Measurements from ENCODE around the gene SLC22A6.
"Not testable (repeated sequence)": the region's sequence is repeated elsewhere in the genome, so short reads cannot be mapped to it uniquely, and the experiment has no call there.

The SLC22A6 gene

DNA sequence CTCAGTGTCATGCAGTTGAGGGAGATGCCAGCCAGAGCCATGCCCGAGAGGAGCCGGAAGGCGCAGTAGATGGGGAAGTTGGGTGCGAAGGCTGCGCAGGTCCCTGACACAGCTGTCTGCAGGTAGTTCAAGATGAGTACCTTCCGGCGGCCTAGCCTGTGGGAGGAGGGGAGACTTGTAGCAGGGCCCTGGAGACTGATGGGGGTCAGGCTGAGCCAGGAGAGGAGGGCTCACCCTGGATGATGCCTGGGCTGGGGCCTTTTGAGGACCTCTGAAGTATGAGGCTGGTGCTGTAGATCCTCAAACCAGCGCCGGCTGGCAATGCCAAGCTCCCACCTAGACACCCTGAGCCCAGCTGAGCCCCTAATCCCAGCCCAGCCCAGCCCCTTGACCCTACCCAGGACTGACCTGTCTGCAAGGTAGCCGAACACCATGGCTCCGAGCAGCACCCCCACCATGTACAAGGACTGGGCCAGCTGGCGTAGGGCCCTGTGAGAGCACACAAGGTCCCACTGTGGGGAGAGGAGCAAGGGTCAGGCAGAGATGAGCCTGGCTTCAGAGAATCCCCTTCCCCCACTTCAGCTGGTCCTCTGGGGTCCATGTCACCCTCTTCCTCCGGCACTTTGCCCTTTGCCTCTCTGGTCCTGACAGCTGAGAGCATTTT, 1.1 kb downstream of the SLC22A6 start:
- no peak for DNase-seq

DNA sequence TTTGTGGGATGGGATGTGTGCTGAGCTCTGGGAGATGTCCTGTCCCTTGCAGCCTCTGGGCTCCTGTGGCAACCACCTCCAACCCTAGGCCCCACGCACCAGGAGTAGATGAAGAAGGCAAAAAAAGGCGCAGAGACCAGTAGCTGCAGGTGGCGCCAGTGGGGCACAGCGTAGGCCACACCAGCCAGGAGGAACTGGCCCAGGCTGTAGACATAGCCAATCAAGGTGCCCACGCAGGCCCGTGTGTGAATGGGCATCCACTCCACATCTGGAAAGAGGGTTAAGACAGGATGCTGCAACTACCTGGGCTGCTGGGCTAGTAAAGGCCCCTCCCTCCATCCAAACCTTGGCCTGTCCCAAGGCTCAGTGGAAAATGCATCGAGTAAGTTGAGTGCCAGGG, 3.0 kb downstream of the SLC22A6 start:
- DNase-seq: no peak

DNA sequence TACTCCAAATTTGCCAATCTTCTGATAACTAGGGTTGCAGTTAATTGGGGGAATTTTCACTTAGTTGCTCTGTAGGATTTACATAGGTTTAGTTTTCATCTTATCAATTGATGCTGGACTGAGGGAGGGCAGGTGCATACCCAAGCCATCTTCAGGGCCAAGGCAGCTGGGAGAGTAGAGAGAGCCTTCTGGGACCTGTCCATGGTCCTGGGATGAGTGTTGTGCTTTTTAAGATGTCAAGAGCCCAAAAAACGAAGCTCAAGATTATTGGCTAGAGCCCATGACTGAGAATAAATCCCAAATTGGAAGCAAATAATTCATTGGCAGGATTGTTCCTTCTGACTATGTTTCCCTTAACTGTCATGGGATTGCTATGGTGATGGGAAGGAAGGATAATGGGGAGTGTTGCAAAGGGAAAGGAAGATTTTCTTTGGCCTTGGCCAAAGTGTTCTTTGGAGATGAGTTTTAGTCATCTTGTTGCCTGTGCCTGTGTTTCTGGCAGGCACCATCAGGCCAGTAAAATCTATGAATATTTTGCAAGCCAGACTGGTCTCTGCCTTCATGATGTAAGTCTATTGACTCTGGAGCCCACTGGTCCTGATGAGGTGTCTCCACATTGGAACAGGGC, 4.5 kb downstream of the SLC22A6 start:
- DNase-seq: no peak

DNA sequence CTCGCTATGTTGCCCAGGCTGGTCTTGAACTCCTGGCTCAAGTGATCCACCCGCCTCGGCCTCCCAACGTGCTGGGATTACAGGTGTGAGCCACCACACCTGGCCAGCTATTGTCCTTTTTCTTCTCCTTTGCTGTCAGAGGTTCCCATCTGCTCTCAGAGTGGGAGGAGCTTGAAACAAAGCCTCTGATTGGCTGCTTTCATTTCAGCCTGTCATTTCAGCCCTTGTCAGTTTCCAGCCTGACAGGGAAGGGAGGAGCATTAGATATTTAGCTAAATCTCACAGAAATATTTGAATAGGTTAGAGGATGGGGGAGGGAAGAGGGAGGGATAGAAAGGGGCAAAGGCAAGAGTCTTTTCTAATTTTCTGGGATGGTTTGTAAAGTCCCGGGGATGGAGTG, 8.7 kb downstream of the SLC22A6 start:
- no peak for DNase-seq

DNA sequence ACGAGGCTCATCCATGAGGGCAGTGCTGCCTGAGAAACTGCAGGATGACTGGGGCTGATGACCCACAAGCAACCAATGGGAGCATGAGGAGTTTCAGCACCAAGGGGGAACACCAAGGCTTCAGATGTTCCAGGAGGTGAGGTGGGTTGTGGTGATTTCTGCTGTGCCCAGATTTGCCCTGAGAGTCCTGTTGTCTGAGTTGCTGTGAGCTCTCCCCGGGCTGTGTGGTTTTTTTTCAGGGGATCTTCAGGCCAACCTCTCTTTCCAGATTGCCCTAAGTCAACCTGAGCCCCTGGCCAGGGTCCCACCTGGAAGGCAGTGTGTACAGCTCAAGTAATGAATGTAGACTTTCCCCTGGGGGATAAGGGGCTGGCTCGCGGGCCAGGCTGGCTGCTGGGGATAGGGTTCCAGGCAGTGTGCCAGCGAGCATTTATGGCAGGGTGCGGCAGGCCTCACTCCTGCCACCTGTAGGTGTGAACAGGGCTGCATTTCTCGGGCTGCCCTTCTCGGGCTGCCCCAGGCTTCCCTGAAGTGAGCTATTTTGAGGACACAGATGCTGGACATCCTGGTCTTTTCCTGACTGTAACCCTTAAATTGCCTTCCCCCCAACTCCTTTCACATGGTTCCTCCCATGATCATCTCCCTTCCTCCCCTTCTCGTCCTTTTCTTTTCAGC, 9.8 kb downstream of the SLC22A6 start:
- peak; percentile 6 to 30 for DNase-seq

DNA sequence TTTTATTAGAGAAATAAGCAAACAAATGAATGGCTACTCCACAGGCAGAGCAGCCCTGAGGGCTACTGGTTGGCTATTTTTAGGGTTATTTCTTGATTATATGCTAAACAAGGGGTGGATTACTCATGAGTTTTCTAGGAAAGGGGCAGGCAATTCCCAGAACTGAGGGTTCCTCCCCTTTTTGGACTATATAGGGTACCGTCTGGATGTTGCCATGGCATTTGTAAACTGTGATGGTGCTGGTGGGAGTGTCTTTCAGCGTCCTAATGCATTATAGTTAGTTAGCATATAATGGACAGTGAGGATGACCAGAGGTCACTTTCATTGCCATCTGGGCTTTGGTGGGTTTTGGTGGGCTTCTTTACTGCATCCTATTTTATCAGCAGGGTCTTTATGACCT, 19.2 kb downstream of the SLC22A6 start:
- DNase-seq: no peak

DNA sequence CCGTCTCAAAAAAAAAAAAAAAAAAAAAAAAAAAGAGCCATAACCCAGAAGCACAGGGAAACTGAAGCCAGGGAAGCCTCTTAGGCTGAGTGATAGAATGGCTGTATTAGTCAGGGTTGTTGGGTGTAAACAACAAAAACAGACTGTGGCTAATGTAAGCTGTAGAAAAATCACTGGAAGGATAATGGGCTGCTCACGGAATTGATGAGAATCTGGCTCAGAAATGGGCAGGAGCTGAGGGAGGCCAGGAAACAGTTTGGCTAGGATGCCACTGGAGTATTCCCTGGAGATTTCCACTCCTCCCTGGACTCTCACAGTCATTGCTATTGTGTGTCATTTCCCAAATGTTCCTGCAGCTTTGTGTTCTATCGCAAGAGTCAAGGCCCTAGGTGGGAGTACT, 22.4 kb downstream of the SLC22A6 start:
- DNase-seq: no peak

DNA sequence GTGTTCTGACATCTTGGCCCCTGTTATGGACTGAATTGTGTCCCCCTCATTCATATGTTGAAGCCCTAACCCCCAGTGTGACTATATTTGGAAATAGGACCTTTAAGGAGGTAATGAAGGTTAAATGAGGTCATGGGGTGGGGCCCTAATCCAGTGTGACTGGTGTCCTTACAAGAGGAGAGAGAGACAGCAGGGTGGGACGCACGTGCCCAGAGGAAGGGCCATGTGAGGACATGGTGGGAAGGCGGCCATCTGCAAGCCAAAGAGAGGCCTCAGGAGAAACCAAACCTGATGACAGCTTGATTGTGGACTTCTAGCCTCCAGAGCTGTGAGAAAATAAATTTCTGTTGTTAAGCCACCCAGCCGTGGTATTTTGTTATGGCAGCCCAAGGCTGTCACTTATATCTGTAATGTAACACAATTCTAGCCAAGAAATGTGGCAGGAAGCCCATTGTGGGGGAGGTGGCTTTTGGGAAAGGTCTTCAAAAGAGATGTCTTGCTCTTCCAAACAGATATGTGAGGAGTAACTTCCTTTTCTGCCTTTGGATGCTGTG, 23.7 kb downstream of the SLC22A6 start:
- DNase-seq: no peak

DNA sequence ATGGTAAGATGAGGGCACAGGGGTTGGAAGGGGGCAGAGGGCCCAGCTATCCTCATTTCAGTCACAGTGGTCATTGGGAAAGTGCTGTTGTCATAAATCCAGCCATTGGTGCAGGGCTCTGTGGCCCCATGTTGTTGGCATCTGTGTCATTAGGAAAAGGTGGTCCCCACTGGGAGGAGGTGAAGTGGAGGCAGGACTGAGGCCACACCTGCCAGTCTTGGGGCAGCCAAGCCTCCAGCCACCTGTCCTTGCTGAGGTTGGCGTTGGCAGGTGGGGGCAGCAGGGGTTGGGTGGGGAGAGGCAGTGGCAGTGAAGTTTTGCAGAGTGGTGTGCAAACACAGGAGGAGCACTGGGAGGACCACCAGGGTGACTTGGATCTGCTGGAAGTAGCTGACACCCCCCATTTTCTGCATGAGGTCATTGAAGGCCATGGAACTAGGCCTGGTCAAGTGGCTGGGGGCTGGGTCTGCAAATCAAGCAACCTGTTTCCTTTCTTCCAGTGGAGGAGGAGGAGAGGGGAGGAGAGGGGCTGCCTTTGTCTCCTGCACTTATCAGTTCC, 25.3 kb downstream of the SLC22A6 start:
- no peak for DNase-seq

DNA sequence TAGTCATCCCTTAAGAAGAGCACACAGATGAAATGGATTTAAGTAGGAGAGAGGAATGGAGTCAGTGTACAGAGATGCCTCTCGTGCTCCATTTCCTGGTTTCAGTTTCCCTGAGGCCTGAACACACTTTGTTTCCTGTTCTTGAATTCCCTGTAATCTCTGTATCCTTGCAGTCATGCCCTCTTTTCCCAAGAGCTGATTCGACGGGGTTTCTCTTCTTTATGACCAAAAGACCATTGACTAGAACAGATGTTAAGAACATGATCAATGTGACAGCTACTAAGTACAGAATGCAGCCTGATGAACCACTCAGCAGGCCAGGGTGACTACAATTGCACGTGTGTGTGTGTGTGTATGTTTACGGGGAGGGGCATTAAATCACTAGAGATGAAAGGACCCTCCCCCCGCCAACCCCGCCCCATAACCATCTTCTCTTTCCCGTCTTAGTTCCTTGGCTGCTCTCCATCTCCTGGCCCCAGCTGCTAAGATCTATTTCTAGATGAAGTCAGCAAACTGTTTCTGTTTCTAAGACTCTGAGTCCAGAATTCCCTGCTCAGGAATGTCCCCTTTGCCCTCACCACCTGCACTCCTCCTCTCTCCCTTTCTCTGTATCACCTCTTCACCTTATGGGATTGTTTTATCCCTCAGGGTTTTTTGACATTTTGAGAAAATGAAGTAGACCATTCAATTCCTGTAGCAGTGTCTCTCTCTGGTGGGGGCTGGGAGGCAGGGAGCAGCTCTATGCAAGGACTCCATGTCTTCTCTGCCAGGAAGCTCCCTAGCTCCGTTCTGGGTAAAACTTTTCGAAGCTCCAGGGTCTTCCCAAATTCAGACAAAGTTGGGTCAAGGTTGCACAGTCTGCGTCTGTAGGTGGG, 26.0 kb downstream of the SLC22A6 start:
- no peak for DNase-seq

DNA sequence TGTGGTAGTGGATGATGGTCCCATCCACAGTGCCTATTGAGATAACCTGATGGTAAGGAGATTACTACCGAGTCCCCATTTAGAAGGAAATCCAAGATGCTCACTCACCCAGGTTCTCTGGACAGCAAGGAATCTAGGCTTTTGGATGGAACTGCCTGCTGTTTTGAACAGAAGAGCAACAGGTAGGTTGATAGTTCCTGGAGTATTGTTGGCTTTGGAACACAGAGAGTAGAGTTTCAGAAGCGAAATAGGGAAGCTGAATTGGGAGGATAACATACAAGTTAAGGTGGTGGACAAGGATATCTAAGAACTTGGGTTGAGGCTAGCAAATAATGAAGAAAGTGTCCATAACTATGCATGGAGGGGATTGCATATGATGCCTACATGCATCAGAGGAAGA, 27.6 kb downstream of the SLC22A6 start:
- no peak for DNase-seq

DNA sequence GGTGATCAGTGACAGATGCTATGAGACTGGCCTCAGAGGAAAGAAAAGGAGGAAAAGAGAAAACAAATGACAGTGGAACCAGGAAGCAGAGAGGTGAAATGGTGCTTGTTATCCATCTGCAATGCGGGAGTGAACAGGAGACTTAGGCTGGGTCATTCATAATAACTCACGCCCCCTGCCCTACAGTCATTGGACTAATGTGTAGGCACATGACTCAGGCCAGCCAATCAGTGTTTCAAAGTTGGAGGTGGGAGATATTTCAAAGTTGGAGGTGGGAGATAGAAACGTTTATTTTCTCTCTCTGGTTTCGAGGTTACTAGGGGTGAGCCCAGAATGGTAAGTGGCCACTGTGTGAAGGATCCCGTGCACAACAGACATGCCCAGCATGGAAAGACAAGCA, 30.3 kb downstream of the SLC22A6 start:
- DNase-seq: no peak

DNA sequence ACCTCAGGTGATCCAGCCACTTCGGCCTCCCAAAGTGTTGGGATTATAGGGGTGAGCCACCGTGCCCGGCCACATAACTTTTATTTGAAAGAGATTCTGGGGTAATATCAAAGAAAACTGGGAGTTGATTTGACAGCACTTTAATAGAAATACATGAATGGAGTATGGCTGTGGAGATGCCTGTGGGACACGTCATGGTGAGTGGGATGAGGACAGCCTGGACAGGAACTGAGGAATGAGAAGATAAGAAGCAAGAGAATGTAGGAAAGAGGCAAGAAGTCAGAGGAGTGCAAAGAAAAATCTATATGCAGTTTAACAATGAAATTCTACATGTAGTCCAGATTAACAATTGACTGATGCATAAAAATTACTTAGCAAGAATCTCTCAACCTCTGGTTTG, 31.0 kb downstream of the SLC22A6 start:
- no peak for DNase-seq

DNA sequence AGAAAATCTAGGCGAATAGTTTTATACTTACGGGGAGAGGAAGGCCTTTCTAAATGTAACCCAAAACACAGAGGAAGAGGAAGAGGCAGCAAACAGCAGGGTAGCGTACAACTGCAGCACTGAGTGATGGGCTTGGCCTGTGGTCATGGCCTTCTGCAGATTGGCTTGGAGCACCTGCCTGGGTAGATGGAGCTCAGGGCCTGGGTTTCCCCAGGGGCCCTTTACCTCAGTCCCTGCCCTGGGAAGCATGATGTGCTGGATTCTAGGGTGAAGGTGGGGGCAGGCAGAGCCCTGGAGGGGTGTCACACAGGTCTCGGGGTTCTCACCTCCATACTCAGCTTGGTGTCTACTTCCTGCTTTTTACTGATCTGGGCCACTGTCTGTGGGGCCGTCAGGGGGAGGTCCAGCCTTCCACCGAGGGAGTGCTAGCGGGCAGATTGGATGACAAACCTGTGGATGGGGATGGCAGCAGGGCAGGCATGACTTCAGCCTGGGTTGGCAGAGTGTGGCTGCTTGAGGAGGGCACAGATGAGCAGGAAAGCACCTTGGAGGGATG, 35.9 kb downstream of the SLC22A6 start:
- DNase-seq: no peak

DNA sequence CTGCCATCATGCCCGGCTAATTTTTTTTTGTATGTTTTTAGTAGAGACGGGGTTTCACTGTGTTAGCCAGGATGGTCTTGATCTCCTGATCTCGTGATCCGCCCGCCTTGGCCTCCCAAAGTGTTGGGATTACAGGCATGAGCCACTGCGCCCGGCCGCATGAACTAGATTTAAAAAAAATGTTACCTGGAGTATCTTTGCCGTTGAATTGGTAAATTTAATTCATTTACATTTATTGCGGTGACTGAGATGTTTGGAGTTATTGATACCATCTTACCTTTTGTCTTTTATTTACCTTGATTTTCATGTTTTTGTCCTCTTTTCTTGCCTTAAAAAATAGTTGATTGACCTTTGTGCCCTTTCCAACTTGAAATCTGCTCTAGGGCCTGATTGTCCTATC, 39.2 kb downstream of the SLC22A6 start:
- not testable (repeated sequence) for DNase-seq

DNA sequence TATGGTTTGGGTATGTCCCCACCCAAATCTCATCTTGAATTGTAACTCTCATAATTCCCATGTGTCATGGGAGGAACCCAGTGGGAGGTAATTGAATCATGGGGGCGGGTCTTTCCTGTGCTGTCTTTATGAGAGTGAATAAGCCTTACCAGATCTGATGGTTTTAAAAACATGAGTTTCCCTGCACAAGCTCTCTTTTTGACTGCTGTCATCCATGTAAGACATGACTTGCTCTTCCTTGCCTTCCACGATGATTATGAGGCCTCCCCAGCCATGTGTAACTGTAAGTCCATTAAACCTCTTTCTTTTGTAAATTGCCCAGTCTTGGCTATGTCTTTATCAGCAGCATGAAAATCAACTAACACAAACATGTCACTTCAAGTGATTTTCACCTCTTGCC, 47.2 kb downstream of the SLC22A6 start:
- not testable (repeated sequence) for DNase-seq

DNA sequence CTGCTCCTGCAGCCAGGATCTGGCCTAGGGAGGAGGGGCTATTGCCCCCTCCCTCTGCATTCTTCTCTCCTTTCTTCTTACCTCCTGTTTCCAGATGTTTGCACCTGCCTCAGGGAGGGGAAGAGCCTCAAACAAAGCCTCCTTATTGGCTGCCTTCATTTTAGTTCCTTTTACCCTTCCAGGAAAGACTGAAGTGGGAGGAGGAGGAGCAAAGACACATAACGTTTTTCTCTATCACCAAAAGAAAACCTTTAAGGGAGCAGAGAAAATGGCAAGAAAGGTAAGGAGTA, 50.3 kb downstream of the SLC22A6 start:
- DNase-seq: no peak

DNA sequence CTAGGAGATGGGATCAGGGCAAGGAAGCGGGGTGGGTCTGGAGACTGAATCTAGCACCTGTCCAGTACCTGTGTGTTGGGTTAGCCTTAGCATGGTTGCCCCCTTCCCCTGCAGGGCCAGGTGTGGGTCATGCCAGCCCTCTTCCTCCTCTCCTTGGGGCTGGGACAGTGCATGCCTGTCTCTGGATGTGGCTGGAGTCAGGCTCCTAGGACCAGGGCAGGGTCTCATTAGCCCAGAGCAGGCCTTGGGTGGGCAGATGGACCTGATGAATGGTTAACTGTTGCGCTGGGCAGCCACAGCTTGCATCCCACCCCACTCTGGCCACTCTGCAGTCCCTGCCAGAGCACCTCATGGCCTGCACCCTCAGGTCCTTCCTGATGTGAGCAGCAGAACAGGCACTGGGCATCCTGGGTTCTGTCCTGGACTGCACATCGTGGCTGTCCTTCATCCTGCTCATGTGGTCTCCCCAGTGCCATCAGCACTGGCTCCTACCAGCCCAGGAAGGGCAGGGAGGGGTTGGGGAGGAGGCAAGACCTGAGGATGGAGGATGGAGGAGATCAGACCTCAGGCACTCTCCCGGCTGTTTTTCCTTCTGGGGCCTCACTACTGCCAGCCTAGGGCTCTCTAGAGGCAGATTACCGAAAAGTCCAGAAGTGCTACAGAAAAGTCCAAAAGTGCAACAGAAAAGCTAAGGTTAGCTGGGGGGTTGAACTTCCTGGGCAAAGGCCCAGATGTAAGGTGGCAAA, 50.8 kb downstream of the SLC22A6 start:
- no peak for DNase-seq

DNA sequence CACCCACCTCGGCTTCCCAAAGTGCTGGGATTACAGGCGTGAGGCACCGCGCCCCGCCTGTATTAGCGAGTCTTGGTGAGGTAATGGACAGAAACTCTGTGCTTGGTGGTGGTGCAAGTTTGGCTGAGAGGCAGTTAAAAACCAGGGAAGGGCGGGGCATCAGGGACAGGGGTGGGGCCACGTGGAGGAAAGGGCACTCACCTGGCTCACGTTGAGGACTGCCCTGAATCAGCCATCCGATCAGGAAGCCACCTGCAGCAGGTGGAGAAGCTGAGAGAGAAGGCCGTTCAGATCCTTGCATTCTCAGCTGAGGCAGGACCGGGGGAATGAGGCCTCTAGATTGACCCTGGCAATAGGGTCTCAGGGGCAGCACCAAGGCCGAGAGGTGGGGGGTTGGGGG, 51.5 kb downstream of the SLC22A6 start:
- DNase-seq: no peak

DNA sequence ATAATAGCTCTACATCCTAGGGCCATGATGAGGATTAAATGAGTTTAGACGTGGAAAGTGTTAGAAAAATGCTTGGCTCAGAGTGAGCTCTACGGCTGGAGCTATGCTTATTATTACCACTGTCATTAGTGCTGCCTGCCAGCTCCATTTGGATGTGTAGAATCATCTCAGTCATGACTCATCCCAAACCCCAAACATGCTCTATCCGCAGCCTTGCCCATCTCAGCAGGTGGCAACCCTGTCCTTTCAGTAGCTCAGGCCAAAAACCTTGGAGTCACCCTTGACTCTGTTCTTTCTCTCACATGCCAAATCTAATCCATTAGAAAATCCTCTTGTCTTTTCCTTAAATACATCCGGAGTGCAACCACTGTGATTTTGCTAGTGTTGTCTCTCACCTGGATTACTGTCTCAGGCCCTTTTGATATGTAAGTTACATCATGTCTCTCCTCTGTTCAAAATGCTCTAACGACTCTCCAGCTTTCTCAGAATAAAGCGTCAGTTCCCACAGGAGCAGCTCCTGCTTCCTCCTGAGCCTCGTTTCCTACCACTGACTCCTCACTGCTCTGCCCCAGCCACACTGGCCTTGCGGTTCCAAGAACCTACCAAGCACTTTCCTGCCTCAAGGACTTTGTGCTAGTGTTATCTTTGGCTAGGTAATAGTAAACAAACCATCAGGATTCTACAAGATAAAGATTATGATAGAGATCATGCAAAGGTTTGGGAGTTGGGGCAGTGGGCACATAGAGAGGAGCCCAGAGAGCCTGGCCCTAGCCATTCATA, 53.1 kb downstream of the SLC22A6 start:
- DNase-seq: no peak

DNA sequence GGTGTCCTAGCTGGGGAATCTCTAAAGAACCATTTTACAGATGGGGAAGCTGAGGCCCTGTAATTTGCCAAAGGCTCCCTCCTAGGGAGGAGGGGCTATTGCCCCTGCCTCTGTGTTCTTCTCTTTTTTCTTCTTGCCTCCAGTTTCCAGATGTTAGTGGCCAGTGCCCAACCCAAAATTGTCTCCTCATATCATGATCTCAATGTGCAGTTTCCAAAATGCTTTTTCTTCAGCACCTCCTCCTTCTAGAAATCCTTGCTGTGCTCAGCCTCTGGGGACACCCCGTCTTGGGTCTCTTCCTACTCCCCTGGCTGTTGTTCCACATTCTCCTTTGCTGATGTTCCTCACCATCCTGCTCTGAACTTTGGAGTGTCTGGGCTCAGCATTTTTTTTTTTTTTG, 54.1 kb downstream of the SLC22A6 start:
- DNase-seq: no peak

Data from activated CD4-positive, alpha-beta T cell treated with anti-CD3 and anti-CD28 coated beads, Interleukin-2, amount 50 U/mL, for 48 hours (primary cell).